PC-9 (cell line): Measurements from ENCODE around the gene KCNH8. TPM values are rescaled to one million over a fixed set of nuclear protein-coding genes. Genes with fewer than 3 reads are reported as not detected.

Experiments
- BruUV-seq: library from RNA; stranded (reverse); fragments of 400-500 nt; replicated peaks from 2 replicates; lab custom pipeline; 2021; lab: Mats Ljungman, UMichigan
- CTCF ChIA-PET: fragments of 300-600 bp; sonication (Branson Sonifier 250); formaldehyde crosslinking; loops from one replicate; lab custom pipeline; 2022; ENCODE audit warnings: antibody characterized with exemption; lab: Charles Lee
- POLR2A ChIA-PET: fragments of 300-600 bp; sonication (Branson Sonifier 250); formaldehyde crosslinking; loops from one replicate; lab custom pipeline; 2022; ENCODE audit warnings: antibody characterized with exemption; ENCODE audit not compliant: unreplicated experiment; lab: Charles Lee
- DNase-seq, 2 experiments: peaks; one replicate each; pipeline versions ENCODE4 v3.0.0 to v3.0.0-alpha.2; 2015 to 2022; ENCODE audit warnings: mixed read lengths in 1 of 2
- H2AFZ ChIP-seq: fragments of 200-600 bp; sonication (generic); 2 replicates; pipeline ENCODE4 v1.8.1; 2017; ENCODE audit warnings: antibody characterized with exemption
- H3F3A ChIP-seq: fragments of 200-600 bp; sonication (generic); 2 replicates; pipeline ENCODE4 v1.8.1; 2017; ENCODE audit warnings: antibody characterized with exemption, mild to moderate bottlenecking, low read depth; ENCODE audit not compliant: insufficient read depth
- H3K27ac ChIP-seq: fragments of 200-600 bp; sonication (generic); 2 replicates; pipeline ENCODE4 v1.6.1; 2016; ENCODE audit warnings: mixed run types
- H3K27me3 ChIP-seq: fragments of 200-600 bp; sonication (generic); 2 replicates; pipeline ENCODE4 v1.6.1; 2016; ENCODE audit warnings: low read depth, mixed run types; ENCODE audit not compliant: insufficient read depth
- H3K36me3 ChIP-seq: fragments of 200-600 bp; sonication (generic); 2 replicates; pipeline ENCODE4 v1.6.1; 2016; ENCODE audit warnings: low read depth, mixed run types
- H3K4me1 ChIP-seq: fragments of 200-600 bp; sonication (generic); replicated peaks from 2 replicates; pipeline ENCODE4 v1.6.1; 2016; ENCODE audit warnings: mixed run types; ENCODE audit not compliant: insufficient read depth
- H3K4me2 ChIP-seq: fragments of 200-600 bp; sonication (generic); 2 replicates; pipeline ENCODE4 v1.6.1; 2017; ENCODE audit warnings: mixed run types
- H3K4me3 ChIP-seq: fragments of 200-600 bp; sonication (generic); 2 replicates; pipeline ENCODE4 v1.6.1; 2016; ENCODE audit warnings: mixed run types
- H3K79me2 ChIP-seq: fragments of 200-600 bp; sonication (generic); 2 replicates; pipeline ENCODE4 v1.6.1; 2017; ENCODE audit warnings: low read depth, mixed run types
- H3K9me2 ChIP-seq: fragments of 200-600 bp; sonication (generic); 2 replicates; pipeline ENCODE4 v1.8.1; 2017; ENCODE audit warnings: mild to moderate bottlenecking; ENCODE audit not compliant: insufficient read depth
- H3K9me3 ChIP-seq: fragments of 200-600 bp; sonication (generic); 2 replicates; pipeline ENCODE4 v1.8.1; 2016; ENCODE audit warnings: low read depth; ENCODE audit not compliant: insufficient read depth
- H4K20me1 ChIP-seq: fragments of 200-600 bp; sonication (generic); 2 replicates; pipeline ENCODE4 v1.8.1; 2017; ENCODE audit not compliant: insufficient read depth
- CTCF ChIP-seq: fragments of 200-600 bp; sonication (generic); conservative IDR thresholded peaks from 2 replicates; pipeline ENCODE4 v1.6.1; 2017; ENCODE audit warnings: mixed run types, antibody characterized with exemption, mild to moderate bottlenecking, moderate library complexity
- EZH2 ChIP-seq: fragments of 200-600 bp; sonication (generic); IDR thresholded peaks from 2 replicates; pipeline ENCODE4 v1.8.0; 2017; ENCODE audit warnings: antibody characterized with exemption, low read depth
- intact Hi-C: fragments of 100-400 bp; cut with micrococcal nuclease; formaldehyde crosslinking; loops from one replicate; pipeline ENCODE4 v1.10.0; 2022; ENCODE audit not compliant: unreplicated experiment
- total RNA-seq: library from RNA; stranded (reverse); gene quantifications from 2 replicates; pipeline ENCODE4 v1.2.3, GENCODE V29; 2021

Gene KCNH8
- total RNA-seq, 1 experiment from 2014 or later, result 0.63 TPM

GRCh38 chr3:19270481-19270880, 122.2 kb downstream of the KCNH8 start:
- BruUV-seq, result no TSS peak
- H2AFZ ChIP-seq, result no peak overlapping the region
- H3K4me3 ChIP-seq, result no peak overlapping the region
- H3K9me2 ChIP-seq, result no peaks in the 10 kb centered on the region; the same call in 1 of the 2 replicates
- CTCF ChIA-PET, result no interaction called here
- intact Hi-C loops, result no loop called here
- no peaks in the 10 kb centered on the region for H3F3A ChIP-seq
- no peak overlapping the region for H3K27ac ChIP-seq
- no peaks in the 10 kb centered on the region for H3K79me2 ChIP-seq
- no peak overlapping the region for H3K4me2 ChIP-seq
- TF ChIP-seq CTCF, result no peak
- no peak for TF ChIP-seq EZH2
- H3K27me3 ChIP-seq, result no peaks in the 10 kb centered on the region
- H3K4me1 ChIP-seq, result no peaks in the 10 kb centered on the region
- DNase-seq, result no peak
- no peaks in the 10 kb centered on the region for H3K9me3 ChIP-seq
- H3K36me3 ChIP-seq, result no peaks in the 10 kb centered on the region
- POLR2A ChIA-PET, result no interaction called here
- H4K20me1 ChIP-seq, result peaks cover 6% of the 10 kb centered on the region; the same call in 1 of the 2 replicates

GRCh38 chr3:19272296-19272695, 124.0 kb downstream of the KCNH8 start:
- Histone ChIP-seq H3K4me2 (no peak overlapping the region), H3K9me2 (no peaks in the 10 kb centered on the region; the same call in 1 of the 2 replicates), H4K20me1 (peaks cover 6% of the 10 kb centered on the region; the same call in 1 of the 2 replicates), H3K4me1 (no peaks in the 10 kb centered on the region), H3K4me3 (no peak overlapping the region), H3K79me2 (no peaks in the 10 kb centered on the region), H2AFZ (no peak overlapping the region), H3K27ac (no peak overlapping the region), H3K9me3 (no peaks in the 10 kb centered on the region), H3F3A (no peaks in the 10 kb centered on the region), H3K27me3 (no peaks in the 10 kb centered on the region), H3K36me3 (no peaks in the 10 kb centered on the region)
- POLR2A ChIA-PET, result no interaction called here
- no TSS peak for BruUV-seq
- CTCF ChIA-PET, result no interaction called here
- no peak for DNase-seq
- TF ChIP-seq CTCF (no peak), EZH2 (no peak)
- intact Hi-C loops, result no loop called here

GRCh38 chr3:19273091-19273490, 124.8 kb downstream of the KCNH8 start:
- Histone ChIP-seq H4K20me1 (peaks cover 6% of the 10 kb centered on the region; the same call in 1 of the 2 replicates), H3K4me2 (no peak overlapping the region), H3K4me3 (no peak overlapping the region), H3F3A (no peaks in the 10 kb centered on the region), H3K36me3 (no peaks in the 10 kb centered on the region), H2AFZ (no peak overlapping the region), H3K27me3 (no peaks in the 10 kb centered on the region), H3K9me3 (no peaks in the 10 kb centered on the region), H3K9me2 (no peaks in the 10 kb centered on the region), H3K79me2 (no peaks in the 10 kb centered on the region), H3K27ac (no peak overlapping the region), H3K4me1 (no peaks in the 10 kb centered on the region)
- CTCF ChIA-PET, result no interaction called here
- intact Hi-C loops, result no loop called here
- DNase-seq, result no peak
- no TSS peak for BruUV-seq
- POLR2A ChIA-PET, result no interaction called here
- no peak for TF ChIP-seq EZH2
- TF ChIP-seq CTCF, result no peak
